HepG2 (cell line): ENCODE results near the gene GART. TPM values are rescaled to one million over a fixed set of nuclear protein-coding genes. Genes with fewer than 3 reads are reported as not detected.

ENCODE experiments used
- ATAC-seq: fragments of 200-7000 bp; cut with Tn5 transposase; 3 replicates; pipeline ENCODE4 v1.9.1; 2020; ENCODE audit warnings: mild to moderate bottlenecking, moderate library complexity
- BruUV-seq: library from RNA; stranded (reverse); fragments of 400-500 nt; replicated peaks from 2 replicates; lab custom pipeline; 2021; lab: Mats Ljungman, UMichigan
- CTCF ChIA-PET: fragments of 300-600 bp; formaldehyde crosslinking; extraction: SDS; loops from one replicate; lab custom pipeline; 2021; ENCODE audit warnings: low total read pairs, inconsistent platforms, low intra/inter-chr PET ratio; lab: Yijun Ruan, JAX
- POLR2A ChIA-PET: fragments of 350-600 bp; sonication (Branson Sonifier 250); formaldehyde crosslinking; loops from one replicate; lab custom pipeline; 2020; ENCODE audit warnings: antibody characterized with exemption, inconsistent platforms; lab: Yijun Ruan, JAX
- DNase-seq: peaks from one replicate; pipeline ENCODE4 v3.0.0-alpha.2; 2015; ENCODE audit warnings: low spot score
- FAIRE-seq: peaks from 3 replicates; lab custom pipeline; 2011; peaks lifted over from hg19 to GRCh38; lab: Jason Lieb, UNC
- H2AFZ ChIP-seq: one replicate; pipeline ENCODE4 v1.6.1; 2011; ENCODE audit warnings: low read length, inconsistent platforms
- H3K27ac ChIP-seq: fragments of 300-600 bp; 3 replicates; pipeline ENCODE4 v1.8.0; 2011; ENCODE audit warnings: mixed run types, mild to moderate bottlenecking, mixed read lengths, low read length, inconsistent platforms; ENCODE audit not compliant: insufficient read depth; ENCODE audit errors: extremely low read length
- H3K27me3 ChIP-seq, 2 experiments: fragments of 200-600 bp in 1 of 2; 2 replicates in 1 of 2; 3 replicates in 1 of 2; pipeline versions ENCODE4 v1.6.0 to v1.8.0; 2011; ENCODE audit warnings: low read length in 2 of 2, mild to moderate bottlenecking in 2 of 2, moderate library complexity in 2 of 2, inconsistent platforms in 1 of 2; ENCODE audit not compliant: insufficient read depth in 2 of 2, control insufficient read depth in 1 of 2
- H3K36me3 ChIP-seq, 2 experiments: fragments of 200-600 bp in 1 of 2; replicated peaks in 1 of 2; 2 replicates in 1 of 2; 3 replicates in 1 of 2; pipeline versions ENCODE4 v1.5.1 to v1.8.0; 2011; ENCODE audit warnings: low read length in 2 of 2, inconsistent platforms in 1 of 2; ENCODE audit not compliant: insufficient read depth in 2 of 2, control insufficient read depth in 1 of 2
- H3K4me1 ChIP-seq: 2 replicates; pipeline ENCODE4 v1.5.1; 2012; ENCODE audit warnings: low read length, inconsistent platforms; ENCODE audit not compliant: insufficient read depth
- H3K4me2 ChIP-seq: 2 replicates; pipeline ENCODE4 v1.6.0; 2011; ENCODE audit warnings: low read depth, low read length, inconsistent platforms
- H3K4me3 ChIP-seq, 3 experiments: fragments of 200-600 bp in 1 of 3; sonication (generic), shearing (Covaris generic) in 1 of 3; replicated peaks in 1 of 3; 2 replicates each; pipeline ENCODE4 v1.5.1; 2011 to 2016; ENCODE audit warnings: low read length in 3 of 3, inconsistent platforms in 2 of 3, low read depth in 2 of 3, mild to moderate bottlenecking in 2 of 3, control low read depth in 1 of 3, mixed read lengths in 1 of 3; ENCODE audit not compliant: insufficient read depth in 1 of 3
- H3K79me2 ChIP-seq: one replicate; pipeline ENCODE4 v1.6.1; 2011; ENCODE audit warnings: low read length, inconsistent platforms; ENCODE audit not compliant: insufficient read depth
- H3K9ac ChIP-seq: 2 replicates; pipeline ENCODE4 v1.6.0; 2011; ENCODE audit warnings: mild to moderate bottlenecking, low read depth, low read length, inconsistent platforms; ENCODE audit not compliant: insufficient read depth
- H3K9me3 ChIP-seq: 2 replicates; pipeline ENCODE4 v1.5.1; 2012; ENCODE audit warnings: mild to moderate bottlenecking, low read length
- H4K20me1 ChIP-seq: 2 replicates; pipeline ENCODE4 v1.6.0; 2011; ENCODE audit warnings: inconsistent platforms, mild to moderate bottlenecking, low read length, moderate library complexity; ENCODE audit not compliant: insufficient read depth
- AGO2 ChIP-seq: fragments of 200-400 bp; formaldehyde crosslinking; optimal IDR thresholded peaks from 2 replicates; pipeline ENCODE3; 2017; ENCODE audit warnings: mild to moderate bottlenecking, low read depth, low read length, moderate library complexity
- MAFK ChIP-seq, 2 experiments: IDR thresholded peaks in 1 of 2; conservative IDR thresholded peaks in 1 of 2; 2 replicates each; pipeline ENCODE4 v1.6.1; 2011; ENCODE audit warnings: improper control_type of control experiment in 2 of 2, low read length in 2 of 2
- NFE2L2 ChIP-seq: fragments of 150-350 bp; IDR thresholded peaks from 2 replicates; pipeline ENCODE4 v1.6.1; 2014; ENCODE audit warnings: low read length
- RAD51 ChIP-seq: fragments of 450-650 bp; IDR thresholded peaks from 2 replicates; pipeline ENCODE4 v1.6.1; 2016; ENCODE audit warnings: borderline replicate concordance
- ZNF773 ChIP-seq: sonication (generic); formaldehyde crosslinking; IDR thresholded peaks from 2 replicates; pipeline ENCODE4 v1.4.0; 2020; ENCODE audit warnings: missing genetic modification reagents, borderline replicate concordance
- WGBS: methylation state at CpG from one replicate; pipeline ENCODE4 v1.1.6; 2017; ENCODE audit warnings: low lambda C conversion rate; 5-methylcytosine and 5-hydroxymethylcytosine counted together
- in situ Hi-C: cut with HindIII; loops from 2 replicates; pipeline ENCODE4 v1.10.0; 2017; ENCODE audit warnings: low pct_unique_long_range_greater_than_20kb; ENCODE audit not compliant: extremely low pct_ligation_motif_present
- intact Hi-C: fragments of 100-400 bp; cut with micrococcal nuclease; formaldehyde crosslinking; loops from one replicate; pipeline ENCODE4 v1.10.0; 2022; ENCODE audit not compliant: unreplicated experiment
- polyA plus RNA-seq, 8 experiments: library from polyadenylated mRNA; depleted of rRNA in 3 of 8; stranded (reverse) in 7 of 8; unstranded in 1 of 8; fragments of >200 nt; fragmentation: Illumina TruSeq in 4 of 8; extraction: Trizol in 4 of 8; gene quantifications; 2 replicates each; pipeline versions ENCODE4 v1.2.1 to v1.2.3, GENCODE V29; 2011 to 2016; ENCODE audit warnings: low read depth in 4 of 8, missing spikeins in 1 of 8, mixed read lengths in 1 of 8; ENCODE audit not compliant: insufficient read depth in 1 of 8
- total RNA-seq, 5 experiments: library from RNA; depleted of rRNA; stranded (reverse); fragments of >200 nt; fragmentation: Illumina TruSeq; extraction: Trizol; gene quantifications; 2 replicates each; pipeline ENCODE4 v1.2.3, GENCODE V29; 2016; ENCODE audit warnings: low read depth in 1 of 5

GART gene
- total and polyA plus RNA-seq, 2 of the 13 experiments (the other 11 are each of a cell fraction or from before 2014, with no cell fraction given): 17.9 to 109 TPM

DNA sequence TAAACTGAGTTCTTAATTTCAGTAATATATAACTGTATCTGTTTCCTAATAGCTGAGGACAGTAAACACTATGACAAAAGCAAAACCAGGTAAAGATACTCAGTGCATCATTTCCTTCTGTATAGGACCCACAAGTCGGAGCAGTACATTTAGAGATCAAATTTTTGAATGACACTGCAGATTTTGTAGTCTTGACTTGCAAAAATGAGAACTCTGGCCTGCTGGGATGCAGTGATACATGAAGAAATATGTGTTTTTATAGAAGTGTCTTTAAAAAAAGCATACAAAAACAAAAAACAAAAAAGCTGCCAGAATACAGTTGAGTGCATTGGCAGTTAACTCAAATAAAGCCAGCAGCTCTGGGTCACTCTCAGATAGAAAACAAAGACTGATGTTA, 19.0 kb downstream of the GART start:
- Histone ChIP-seq H3K9me3 (no peaks in the 10 kb centered on the region), H3K27me3 (no peaks in the 10 kb centered on the region), H3K4me2 (no peak overlapping the region), H3K4me3 (no peak overlapping the region; a peak in 1 of 6 replicates), H3K9ac (no peak overlapping the region), H3K36me3 (peaks cover 2 to 43% of the 10 kb centered on the region in 2 experiments), H3K4me1 (no peaks in the 10 kb centered on the region), H4K20me1 (no peaks in the 10 kb centered on the region), H2AFZ (no peak overlapping the region), H3K79me2 (no peaks in the 10 kb centered on the region), H3K27ac (no peak overlapping the region)
- in situ Hi-C loops: no loop called here
- TF ChIP-seq RAD51 (no peak), NFE2L2 (peak; percentile 60; the same call in 1 of the 2 replicates), AGO2 (peak; percentile 3), MAFK (conservative IDR thresholded peaks at IDR 0.05 in 1 of 2, IDR thresholded peaks at IDR 0.05 in 1 of 2; ENCODE audit: low read length in 2 of 2) (0 out of 4 replicates have a peak, but pooled peaks have one; percentile 4 to 10)
- intact Hi-C loops: no loop called here
- FAIRE-seq (no peak), ATAC-seq (no peak), DNase-seq (no peak)
- WGBS: 97% methylated on average over 1 of the region's 1 CpG
- no TSS peak for BruUV-seq
- POLR2A ChIA-PET: no interaction called here
- CTCF ChIA-PET: no interaction called here

DNA sequence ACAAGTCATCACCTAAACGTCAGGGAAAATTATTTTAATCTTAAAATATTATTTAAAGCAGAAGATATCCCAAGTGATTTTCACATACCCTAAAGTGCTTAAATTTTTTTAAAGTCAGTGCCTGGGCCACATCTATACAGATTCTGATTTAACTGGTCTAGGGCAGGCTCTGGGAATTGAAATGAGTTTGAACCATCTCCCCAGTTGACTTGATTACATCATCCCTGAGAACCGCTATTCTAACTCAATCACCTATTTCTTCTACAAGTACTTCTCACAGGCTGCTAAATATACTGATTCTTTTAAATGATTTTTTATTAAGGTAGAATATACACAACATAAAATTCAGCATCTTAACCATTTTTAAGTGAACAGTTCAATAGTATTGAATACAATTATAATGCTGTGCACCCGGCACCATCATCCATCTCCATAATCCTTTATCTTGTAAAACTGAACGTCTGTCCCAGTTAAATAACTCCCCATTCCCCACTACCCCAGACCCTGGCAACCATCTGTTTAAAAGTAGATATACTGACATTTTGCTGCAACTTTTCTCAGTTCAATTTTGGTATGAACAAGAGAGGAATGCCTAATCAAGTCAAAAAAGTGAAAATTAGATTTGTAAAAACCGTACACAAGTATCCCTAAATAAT, 19.5 kb downstream of the GART start:
- intact Hi-C loops: no loop called here
- Histone ChIP-seq H3K36me3 (peaks cover 4 to 43% of the 10 kb centered on the region in 2 experiments), H2AFZ (no peak overlapping the region), H3K9me3 (no peaks in the 10 kb centered on the region), H3K27me3 (no peaks in the 10 kb centered on the region), H4K20me1 (no peaks in the 10 kb centered on the region), H3K4me1 (no peaks in the 10 kb centered on the region), H3K79me2 (no peaks in the 10 kb centered on the region), H3K9ac (no peak overlapping the region), H3K4me2 (no peak overlapping the region), H3K4me3 (no peak overlapping the region), H3K27ac (no peak overlapping the region)
- ChIA-PET CTCF (no interaction called here), POLR2A (no interaction called here)
- no peak for ATAC-seq
- in situ Hi-C loops: no loop called here
- no peak for DNase-seq
- 93% methylated on average over 5 of the region's 5 CpGs for WGBS
- no TSS peak for BruUV-seq
- TF ChIP-seq AGO2 (peak; percentile 8), ZNF773 (CRISPR knock-in tag) (no peak)
- no peak for FAIRE-seq
